Measurements from ENCODE around the gene SFMBT1. TPM values are rescaled to one million over a fixed set of nuclear protein-coding genes. Genes with fewer than 3 reads are reported as not detected.

SFMBT1 gene
- total and polyA plus RNA-seq, 2 of the 4 experiments (the other 2 are of a cell fraction), result 1.0 to 1.8 TPM

DNA sequence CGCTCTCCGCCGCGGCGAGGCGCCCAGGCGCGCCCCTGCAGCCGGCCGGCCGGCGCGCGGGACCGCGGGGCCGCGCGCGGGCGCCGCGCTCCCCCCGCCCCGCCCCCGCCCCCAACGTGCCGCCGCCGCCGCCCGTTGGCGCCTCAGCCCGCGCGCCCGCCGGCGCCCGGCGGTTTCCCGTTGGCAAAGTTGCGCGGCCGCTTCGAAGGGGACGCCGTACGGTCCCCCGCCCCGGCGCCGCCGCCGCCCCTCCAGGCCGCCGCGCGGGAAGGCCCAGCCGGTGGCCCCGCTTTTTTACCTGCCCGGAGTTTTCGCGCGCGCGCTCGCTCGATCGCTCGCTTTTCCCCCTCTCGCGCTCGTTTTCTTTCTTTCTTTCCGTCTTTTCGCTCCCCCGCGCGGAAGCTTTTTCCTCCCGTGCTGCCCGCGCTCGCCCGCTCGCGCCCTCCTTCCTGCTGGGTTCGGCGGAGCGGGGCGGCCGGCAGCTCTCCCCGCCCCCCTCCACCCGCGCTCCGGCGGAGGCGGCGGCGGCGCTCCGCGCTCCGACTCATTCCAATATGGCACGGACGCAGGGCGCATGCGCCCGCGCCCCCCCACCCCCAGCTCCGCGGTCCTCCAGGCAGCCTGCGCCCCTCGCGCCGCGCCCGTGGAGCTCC, at the start of gene SFMBT1 (continued):
- no peak for TF ChIP-seq CTCF (conservative IDR thresholded peaks at IDR 0.05; ENCODE audit: low read depth, low read length)
- no peak for TF ChIP-seq FOS (IDR thresholded peaks at IDR 0.05; ENCODE audit: low read depth, low read length)
- TF ChIP-seq BHLHE40 (IDR thresholded peaks at IDR 0.05; ENCODE audit: low read depth, low read length), result no peak
- no peak for TF ChIP-seq CHD1 (IDR thresholded peaks at IDR 0.05; ENCODE audit: low read depth, low read length)
- TF ChIP-seq MAFK (IDR thresholded peaks at IDR 0.05; ENCODE audit: low read depth, low read length), result no peak

Data from IMR-90 (cell line).